GM19351 (cell line): ENCODE measurements around the gene MTCL3.
"Not testable (repeated sequence)": the region's sequence is repeated elsewhere in the genome, so short reads cannot be mapped to it uniquely, and the experiment has no call there.

Experiments used
- ATAC-seq: cut with Tn5 transposase; IDR thresholded peaks from one replicate; pipeline ENCODE4 v1.9.1; 2021; ENCODE audit warnings: mild to moderate bottlenecking, moderate library complexity; ENCODE audit not compliant: unreplicated experiment

The MTCL3 gene

DNA sequence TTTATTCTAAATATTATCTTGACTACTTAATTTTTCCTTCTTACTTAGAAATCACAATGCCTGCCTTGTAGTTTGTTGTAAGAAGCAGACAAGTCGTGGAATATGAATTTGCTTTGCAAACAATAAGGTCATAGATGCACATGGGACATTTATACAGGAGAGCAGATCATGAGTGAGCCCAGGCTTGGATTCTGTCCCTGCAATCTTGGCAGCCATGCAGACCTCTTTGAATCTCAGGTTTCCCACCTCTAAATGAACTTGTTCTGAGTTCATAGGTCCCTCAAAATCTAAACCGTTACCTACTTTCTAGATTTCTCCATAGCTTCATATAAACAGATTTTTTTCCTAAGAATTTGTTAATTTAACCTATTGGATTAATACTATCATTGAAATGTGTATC is 79.4 kb downstream of the MTCL3 start:
- ATAC-seq: no peak

DNA sequence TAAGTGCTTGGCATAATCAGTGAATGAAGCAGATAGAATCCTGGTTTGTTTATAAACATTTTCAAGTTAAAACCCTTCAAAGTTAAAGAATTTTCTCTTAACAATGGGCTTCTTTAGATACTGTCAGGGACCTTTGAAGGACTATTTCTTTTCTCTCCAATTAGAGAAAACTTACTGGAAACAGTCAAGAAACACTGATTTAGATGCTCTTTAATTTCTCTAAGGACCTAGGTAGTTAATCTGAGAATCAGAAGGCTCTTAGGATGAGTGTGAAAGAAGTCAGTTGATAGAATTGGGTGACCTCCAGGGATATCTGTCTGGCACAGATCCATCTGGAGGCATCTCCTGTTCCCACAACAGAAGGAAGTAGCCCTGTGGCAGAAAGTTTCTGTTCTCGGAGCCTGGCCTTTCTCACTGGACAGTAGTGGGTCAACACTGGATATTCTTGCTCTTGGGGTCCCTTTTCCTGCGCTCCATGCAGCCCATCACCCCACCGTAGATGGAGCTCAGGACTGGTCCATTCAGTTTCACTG is 82.5 kb downstream of the MTCL3 start:
- ATAC-seq: no peak

DNA sequence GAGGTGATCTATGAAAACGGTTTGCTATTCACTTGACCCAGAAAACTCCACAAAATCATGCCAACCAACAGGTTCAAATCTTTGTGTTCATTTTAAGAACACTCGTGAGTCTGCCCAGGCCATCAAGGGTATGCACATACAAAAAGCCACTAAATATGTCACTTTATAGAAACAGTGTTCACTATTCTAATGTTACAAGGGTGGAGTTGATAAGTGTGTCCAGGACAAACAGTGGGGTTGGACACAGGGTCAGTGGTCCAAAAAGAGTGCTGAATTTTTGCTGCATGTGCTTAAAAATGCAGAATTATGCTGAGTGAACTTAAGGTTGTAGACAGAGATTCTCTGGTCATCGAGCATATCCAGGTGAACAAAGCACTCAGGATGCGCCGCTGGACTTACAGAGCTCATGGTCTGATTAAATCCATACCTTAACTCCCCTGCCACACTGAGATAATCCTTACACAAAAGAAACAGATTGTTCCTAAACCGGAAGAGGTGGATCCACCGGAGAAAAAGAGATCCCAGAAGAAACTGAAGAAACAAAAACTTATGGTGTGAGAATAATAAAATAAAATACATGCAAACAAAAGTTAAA is 83.4 kb downstream of the MTCL3 start:
- no peak for ATAC-seq

DNA sequence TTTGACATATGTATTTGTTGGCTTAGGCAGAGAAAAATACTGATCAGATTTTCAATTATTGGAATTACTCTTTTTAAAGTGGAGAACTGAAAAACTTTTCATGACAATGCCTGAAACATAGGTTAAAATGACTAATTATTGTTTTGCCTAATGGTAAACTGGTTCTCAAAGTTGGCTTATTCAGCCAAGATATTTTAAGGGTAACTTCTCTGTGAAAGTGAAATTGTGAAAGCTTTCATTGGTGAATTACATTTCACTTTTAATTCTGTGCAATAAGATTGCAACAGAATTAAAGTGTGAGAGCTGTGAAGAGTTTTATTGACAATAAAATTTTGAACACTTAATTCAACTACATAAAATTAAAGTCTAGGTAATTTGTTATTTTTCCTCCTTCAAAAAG is 84.5 kb downstream of the MTCL3 start:
- ATAC-seq: no peak

DNA sequence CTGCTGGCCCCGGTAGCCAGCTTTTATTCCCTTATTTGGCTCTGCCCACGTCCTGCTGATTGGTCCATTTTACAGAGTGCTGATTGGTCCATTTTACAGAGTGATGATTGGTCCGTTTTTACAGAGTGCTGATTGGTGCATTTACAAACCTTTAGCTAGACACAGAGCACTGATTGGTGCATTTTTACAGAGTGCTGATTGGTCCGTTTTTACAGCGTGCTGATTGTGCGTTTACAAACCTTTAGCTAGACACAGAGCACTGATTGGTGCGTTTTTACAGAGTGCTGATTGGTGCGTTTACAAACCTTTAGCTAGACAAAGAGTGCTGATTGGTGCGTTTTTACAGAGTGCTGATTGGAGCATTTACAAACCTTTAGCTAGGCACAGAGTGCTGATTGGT is 90.6 kb downstream of the MTCL3 start:
- ATAC-seq: not testable (repeated sequence)

DNA sequence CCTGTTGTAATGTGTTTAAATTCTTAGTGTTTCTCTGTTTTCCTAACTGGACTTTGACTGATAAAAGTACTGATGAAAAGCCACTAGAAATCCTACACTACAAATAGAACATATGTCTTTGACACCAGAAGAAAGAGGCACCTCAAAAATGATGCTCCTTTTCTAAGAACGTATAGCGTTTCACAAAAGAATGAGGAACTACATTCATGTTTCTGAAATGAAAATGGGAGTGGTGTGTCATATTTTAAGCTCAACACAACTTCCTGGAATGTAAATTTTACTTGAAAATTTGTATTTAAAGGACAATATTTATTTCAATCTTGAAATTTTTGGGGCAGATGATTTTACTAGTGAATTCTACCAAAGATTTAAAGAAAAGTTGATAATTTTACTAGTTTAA is 95.2 kb downstream of the MTCL3 start:
- no peak for ATAC-seq
